ENCODE results near the gene SCIMP. TPM values are rescaled to one million over a fixed set of nuclear protein-coding genes. Genes with fewer than 3 reads are reported as not detected.

SCIMP gene
- not detected for polyA plus RNA-seq (2012; ENCODE audit: insufficient read length, low read depth)

DNA sequence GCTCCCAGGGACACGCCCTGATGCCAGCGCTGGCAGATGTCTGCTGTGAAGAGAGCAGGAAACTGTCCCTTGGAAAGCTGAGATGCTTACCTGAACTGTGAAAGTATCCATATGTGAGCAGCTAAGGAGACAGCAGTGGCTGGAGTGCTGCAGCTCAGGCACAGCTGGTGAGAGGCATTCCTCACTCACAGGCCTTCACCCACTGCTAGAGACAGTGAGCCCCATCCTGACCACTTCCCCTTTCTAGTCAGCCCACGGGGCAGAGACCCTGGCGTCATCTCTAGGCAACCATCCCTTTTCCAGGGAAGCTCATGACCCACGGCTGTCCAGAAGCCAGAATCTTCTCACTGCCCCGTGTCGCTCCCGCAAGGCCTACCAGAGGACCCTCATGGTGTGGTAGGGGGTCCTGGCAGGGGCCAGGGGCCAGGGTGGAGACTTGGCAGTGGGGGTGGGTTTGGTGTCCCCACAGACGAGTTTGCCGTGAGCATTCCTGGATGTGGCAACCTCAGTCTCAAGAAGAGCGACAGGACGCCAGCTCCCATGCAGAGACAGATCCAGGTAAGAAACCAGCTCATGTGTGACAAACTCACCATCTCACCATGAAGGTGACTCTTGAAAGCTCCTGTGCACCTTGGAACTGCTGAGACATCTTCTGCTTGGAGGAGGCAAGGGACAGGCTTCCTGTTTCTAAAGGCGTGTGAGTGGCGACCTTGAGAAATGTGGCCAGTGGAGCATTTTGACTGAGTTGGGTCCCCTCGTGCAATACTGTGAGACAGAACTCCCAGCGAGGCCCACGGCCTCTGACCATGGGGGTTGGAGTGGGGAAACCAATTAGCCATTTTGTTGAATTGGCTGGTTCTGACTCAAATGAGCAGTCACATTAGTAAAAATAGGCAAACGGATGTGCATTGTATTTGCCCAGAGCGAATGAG lies at the start of gene SCIMP:
Gene SCIMP, minus strand, starts transcription at position 216 of the 932 bp plus-strand sequence. Its CDS starts 105 bp downstream, at position 111.
- TF ChIP-seq POLR2AphosphoS5 (IDR thresholded peaks at IDR 0.05; ENCODE audit: low read depth, low read length) (no peak), TAF1 (IDR thresholded peaks at IDR 0.05; ENCODE audit: borderline replicate concordance, insufficient read depth, low read length) (no peak)

DNA sequence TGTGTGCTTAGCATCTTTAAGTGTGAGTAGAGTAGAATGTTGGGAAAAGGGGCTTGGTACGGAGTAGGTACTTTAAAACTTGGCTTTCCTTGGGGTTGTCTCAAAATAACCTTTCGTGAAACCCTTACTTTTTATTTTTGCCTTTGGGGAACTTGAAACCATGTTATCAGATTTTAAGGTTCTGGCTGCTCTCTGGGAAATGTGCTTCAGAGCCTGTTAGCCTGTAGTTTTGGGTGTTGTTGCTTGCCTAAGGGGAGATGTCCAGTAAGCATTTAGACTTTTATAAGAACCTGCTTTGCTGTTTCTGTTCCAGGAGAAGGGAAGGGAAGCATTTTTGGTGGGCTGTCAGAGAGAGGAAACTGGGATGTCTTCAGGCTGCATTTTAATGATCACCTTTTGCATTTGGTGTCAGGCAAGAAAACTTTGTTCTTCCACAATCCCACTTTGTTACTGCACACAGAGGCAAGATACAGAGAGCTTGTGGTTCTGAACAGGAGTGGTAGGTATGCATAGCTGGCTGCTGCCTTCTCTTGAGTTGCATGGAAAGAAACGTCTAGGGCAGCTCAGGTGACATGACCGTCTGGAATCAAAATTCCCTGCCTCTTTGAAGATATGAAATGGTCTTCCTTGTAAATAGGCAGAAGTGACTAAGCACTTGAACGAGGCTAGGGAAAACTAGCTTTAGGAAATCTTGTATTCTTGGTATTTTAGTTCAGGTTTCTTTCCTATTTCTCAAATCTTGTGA lies 49.1 kb upstream of the SCIMP start:
- TF ChIP-seq SIN3A (IDR thresholded peaks at IDR 0.05; ENCODE audit: borderline replicate concordance, insufficient read depth, low read length) (no peak), FOXP2 (optimal IDR thresholded peaks at IDR 0.05; ENCODE audit: borderline replicate concordance, extremely low read depth, extremely low read length, insufficient read depth) (no peak), POLR2AphosphoS5 (IDR thresholded peaks at IDR 0.05; ENCODE audit: low read depth, low read length) (no peak), TAF1 (IDR thresholded peaks at IDR 0.05; ENCODE audit: borderline replicate concordance, insufficient read depth, low read length) (no peak)
- TF ChIP-seq, protein P1, sequence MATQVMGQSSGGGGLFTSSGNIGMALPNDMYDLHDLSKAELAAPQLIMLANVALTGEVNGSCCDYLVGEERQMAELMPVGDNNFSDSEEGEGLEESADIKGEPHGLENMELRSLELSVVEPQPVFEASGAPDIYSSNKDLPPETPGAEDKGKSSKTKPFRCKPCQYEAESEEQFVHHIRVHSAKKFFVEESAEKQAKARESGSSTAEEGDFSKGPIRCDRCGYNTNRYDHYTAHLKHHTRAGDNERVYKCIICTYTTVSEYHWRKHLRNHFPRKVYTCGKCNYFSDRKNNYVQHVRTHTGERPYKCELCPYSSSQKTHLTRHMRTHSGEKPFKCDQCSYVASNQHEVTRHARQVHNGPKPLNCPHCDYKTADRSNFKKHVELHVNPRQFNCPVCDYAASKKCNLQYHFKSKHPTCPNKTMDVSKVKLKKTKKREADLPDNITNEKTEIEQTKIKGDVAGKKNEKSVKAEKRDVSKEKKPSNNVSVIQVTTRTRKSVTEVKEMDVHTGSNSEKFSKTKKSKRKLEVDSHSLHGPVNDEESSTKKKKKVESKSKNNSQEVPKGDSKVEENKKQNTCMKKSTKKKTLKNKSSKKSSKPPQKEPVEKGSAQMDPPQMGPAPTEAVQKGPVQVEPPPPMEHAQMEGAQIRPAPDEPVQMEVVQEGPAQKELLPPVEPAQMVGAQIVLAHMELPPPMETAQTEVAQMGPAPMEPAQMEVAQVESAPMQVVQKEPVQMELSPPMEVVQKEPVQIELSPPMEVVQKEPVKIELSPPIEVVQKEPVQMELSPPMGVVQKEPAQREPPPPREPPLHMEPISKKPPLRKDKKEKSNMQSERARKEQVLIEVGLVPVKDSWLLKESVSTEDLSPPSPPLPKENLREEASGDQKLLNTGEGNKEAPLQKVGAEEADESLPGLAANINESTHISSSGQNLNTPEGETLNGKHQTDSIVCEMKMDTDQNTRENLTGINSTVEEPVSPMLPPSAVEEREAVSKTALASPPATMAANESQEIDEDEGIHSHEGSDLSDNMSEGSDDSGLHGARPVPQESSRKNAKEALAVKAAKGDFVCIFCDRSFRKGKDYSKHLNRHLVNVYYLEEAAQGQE (IDR thresholded peaks at IDR 0.05; ENCODE audit: insufficient read depth in 1 of 2, low read depth in 2 of 2, low read length in 2 of 2): no peak

DNA sequence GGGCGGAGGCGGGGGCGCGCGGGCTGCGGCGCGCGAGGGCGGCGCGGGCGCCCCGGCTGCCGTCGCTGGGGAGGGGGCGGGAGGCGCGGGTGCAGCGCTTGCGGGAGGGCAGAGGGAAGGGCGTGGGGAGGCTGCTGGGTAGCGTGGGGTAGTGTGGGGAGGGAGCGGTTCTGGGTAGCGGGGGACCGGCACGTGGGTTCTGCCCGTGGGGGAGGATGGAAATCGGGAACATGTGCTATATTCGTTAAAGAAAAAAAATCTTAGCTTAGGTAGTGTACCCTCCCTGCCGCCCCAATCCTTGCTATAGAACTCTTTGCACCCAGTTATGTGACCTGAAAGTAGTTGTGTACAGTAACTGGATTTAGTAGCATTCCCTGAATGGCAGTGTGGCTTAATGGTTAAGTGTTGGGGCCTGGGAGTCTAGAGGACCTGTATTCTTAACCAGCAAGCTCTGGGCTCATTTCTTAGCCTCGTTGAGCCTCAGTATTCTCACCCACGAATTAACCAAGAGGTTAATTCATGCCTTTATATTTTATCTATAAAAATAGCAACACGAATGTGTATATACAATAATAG lies 48.1 kb upstream of the SCIMP start:
- TF ChIP-seq, protein P1 (IDR thresholded peaks at IDR 0.05; ENCODE audit: insufficient read depth in 1 of 2, low read depth in 2 of 2, low read length in 2 of 2): no peak
- TF ChIP-seq POLR2AphosphoS5 (IDR thresholded peaks at IDR 0.05; ENCODE audit: low read depth, low read length): no peak
- no peak; the same call in 1 of the 2 replicates for TF ChIP-seq SIN3A (IDR thresholded peaks at IDR 0.05; ENCODE audit: borderline replicate concordance, insufficient read depth, low read length)
- TF ChIP-seq FOXP2 (optimal IDR thresholded peaks at IDR 0.05; ENCODE audit: borderline replicate concordance, extremely low read depth, extremely low read length, insufficient read depth): no peak
- TF ChIP-seq TAF1 (IDR thresholded peaks at IDR 0.05; ENCODE audit: borderline replicate concordance, insufficient read depth, low read length): no peak

DNA sequence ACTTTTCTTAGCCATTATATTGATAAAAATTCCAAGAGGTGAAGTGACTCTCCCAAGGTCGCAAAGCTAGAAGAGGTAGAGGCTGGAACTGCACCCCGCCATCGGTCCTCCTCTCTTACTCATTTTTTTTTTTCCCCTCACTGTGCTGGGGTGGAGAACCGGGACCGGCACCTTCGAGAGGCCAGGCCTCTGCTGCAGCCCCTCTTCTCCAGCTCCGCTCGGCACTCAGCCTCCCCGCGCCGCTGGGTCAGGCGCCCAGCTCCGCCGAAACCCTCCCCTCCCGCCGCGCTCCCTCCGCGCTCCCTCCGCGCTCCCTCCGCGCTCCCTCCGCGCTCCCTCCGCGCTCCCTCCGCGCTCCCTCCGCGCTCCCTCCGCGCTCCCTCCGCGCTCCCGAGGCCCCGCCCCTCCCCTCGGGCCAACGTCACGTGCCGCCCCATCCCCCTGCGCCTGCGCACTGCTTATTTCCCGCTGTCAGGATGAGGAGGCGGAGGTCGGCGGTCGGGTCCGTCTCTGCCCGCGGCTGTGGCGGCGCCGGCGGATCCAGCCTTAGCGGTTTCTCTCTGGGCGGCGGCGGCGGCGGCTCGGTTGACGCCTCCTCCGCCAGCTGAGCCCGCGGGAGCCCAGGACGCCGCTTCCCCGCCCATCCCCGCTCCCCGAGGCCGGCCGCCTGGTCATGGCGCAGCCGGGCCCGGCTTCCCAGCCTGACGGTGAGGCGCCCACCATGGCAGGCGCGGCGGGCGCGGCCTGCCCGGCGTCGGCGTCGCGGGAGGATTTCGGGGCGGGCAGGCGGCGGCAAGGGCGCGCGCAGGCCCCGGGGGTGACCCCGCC lies 47.4 kb upstream of the SCIMP start, which contains the start of gene RABEP1:
Gene RABEP1, plus strand, starts transcription at position 471 of the 828 bp plus-strand sequence. Its CDS starts 203 bp downstream, at position 674.
- TF ChIP-seq, protein P1 (IDR thresholded peaks at IDR 0.05; ENCODE audit: insufficient read depth in 1 of 2, low read depth in 2 of 2, low read length in 2 of 2): peak in 1 of 2 experiments; percentile 68; a peak in 1 of 4 replicates
- TF ChIP-seq SIN3A (IDR thresholded peaks at IDR 0.05; ENCODE audit: borderline replicate concordance, insufficient read depth, low read length) (no peak), FOXP2 (optimal IDR thresholded peaks at IDR 0.05; ENCODE audit: borderline replicate concordance, extremely low read depth, extremely low read length, insufficient read depth) (peak; percentile 83), TAF1 (IDR thresholded peaks at IDR 0.05; ENCODE audit: borderline replicate concordance, insufficient read depth, low read length) (peak; percentile 99), POLR2AphosphoS5 (IDR thresholded peaks at IDR 0.05; ENCODE audit: low read depth, low read length) (peak; percentile 92)
